ENCODE data around the gene FRMPD4.

- TF ChIP-seq EZH2 (optimal IDR thresholded peaks at IDR 0.05; ENCODE audit: low read depth, low read length) (no peak), CTCF (IDR thresholded peaks at IDR 0.05; ENCODE audit: low read length) (no peak), EZH2phosphoT487 (IDR thresholded peaks at IDR 0.05; ENCODE audit: low read length) (no peak)
Measured at GRCh38 chrX:12378706-12379105, 240.4 kb downstream of the FRMPD4 start.
